ENCODE measurements around the gene SOX10.

SOX10 gene

DNA sequence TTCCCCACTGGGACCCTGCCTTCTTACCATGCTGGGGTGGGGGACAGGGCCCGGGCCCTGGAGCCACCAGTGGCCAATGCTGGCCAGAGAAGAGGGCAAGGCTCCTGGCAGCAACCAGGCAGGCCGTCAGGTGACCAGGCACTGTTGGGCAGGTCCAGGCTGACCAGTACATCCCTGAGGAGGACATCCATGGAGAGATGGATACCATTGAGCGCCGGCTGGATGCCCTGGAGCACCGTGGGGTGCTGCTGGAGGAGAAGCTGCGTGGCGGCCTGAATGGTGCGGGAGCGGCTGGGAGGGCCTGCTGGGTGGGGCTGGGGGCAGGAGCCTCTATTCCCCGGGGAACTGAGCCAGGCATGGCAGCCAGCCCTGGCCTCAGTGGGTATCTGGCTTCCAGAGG, 52.0 kb downstream of the SOX10 start:
- DNase-seq, result no peak
- no peak overlapping the region for H3K27ac ChIP-seq (ENCODE audit: insufficient read depth, low read length, poor library complexity, severe bottlenecking)
- H3K36me3 ChIP-seq (ENCODE audit: control insufficient read depth, insufficient read depth, low read length), result peaks cover 22% of the 10 kb centered on the region
- H3K4me1 ChIP-seq (ENCODE audit: control insufficient read depth, insufficient read depth, low read length, poor library complexity, severe bottlenecking), result peaks cover 7% of the 10 kb centered on the region
- H3K4me3 ChIP-seq (ENCODE audit: insufficient read depth, low read depth, low read length, poor library complexity, severe bottlenecking), result no peak overlapping the region
- H3K9me3 ChIP-seq (ENCODE audit: control insufficient read depth, low read length), result no peaks in the 10 kb centered on the region
- H3K27me3 ChIP-seq (replicated peaks; ENCODE audit: control insufficient read depth, insufficient read depth, low read length, poor library complexity, severe bottlenecking), result no peaks in the 10 kb centered on the region

DNA sequence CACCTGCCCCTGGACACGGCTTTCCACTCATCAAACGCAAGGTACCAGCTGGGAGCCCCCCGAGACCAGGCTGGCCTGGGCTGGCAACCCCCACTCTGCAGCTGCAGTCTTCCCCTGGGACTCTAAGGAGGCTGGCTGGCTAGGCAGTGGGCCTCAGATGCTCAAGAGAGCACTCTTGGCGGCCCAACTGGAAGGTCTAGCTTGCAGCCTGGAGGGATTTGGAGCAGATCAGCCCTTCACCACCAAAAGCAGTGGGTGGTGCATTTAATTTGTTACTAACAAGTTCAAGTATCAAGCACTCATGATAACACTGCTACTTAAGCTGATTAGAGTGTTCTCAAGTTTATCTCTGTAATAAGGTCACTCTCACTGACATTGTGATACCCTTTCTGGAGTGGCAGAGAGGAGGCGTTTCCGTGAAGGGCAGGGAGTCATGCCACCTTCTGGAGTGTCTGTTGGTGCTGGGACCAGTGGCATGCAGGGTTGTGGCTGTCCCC, 52.4 kb downstream of the SOX10 start:
- no peak overlapping the region for H3K27ac ChIP-seq (ENCODE audit: insufficient read depth, low read length, poor library complexity, severe bottlenecking)
- H3K4me1 ChIP-seq (ENCODE audit: control insufficient read depth, insufficient read depth, low read length, poor library complexity, severe bottlenecking), result peaks cover 7% of the 10 kb centered on the region
- H3K36me3 ChIP-seq (ENCODE audit: control insufficient read depth, insufficient read depth, low read length), result peaks cover 27% of the 10 kb centered on the region

DNA sequence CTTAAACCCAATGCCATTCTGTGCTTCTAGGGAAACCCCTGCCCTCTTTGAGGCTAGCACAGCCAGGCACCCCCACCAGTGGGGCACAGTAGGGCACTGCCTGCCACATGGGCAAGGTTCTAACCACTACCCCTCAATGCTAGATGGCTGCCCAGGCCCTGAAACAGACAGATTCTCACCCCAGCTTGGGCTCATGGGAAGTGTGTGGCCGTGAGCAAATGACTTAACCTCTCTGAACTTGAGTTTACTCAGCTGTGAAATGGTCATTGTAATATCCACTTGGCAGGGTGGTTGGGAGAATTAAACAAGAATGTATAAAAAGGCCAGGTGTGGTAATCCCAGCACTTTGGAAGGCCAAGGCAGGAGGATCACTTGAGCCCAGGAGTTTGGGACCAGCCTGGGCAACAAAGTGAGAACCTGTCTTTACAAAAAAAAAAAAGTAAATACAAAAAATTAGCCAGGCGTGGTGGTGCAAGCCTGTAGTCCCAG, 53.4 kb downstream of the SOX10 start:
- Histone ChIP-seq H3K36me3 (ENCODE audit: control insufficient read depth, insufficient read depth, low read length) (peaks cover 36% of the 10 kb centered on the region), H3K4me1 (ENCODE audit: control insufficient read depth, insufficient read depth, low read length, poor library complexity, severe bottlenecking) (peaks cover 7% of the 10 kb centered on the region), H3K27me3 (replicated peaks; ENCODE audit: control insufficient read depth, insufficient read depth, low read length, poor library complexity, severe bottlenecking) (no peaks in the 10 kb centered on the region), H3K9me3 (ENCODE audit: control insufficient read depth, low read length) (no peaks in the 10 kb centered on the region), H3K27ac (ENCODE audit: insufficient read depth, low read length, poor library complexity, severe bottlenecking) (no peak overlapping the region), H3K4me3 (ENCODE audit: insufficient read depth, low read depth, low read length, poor library complexity, severe bottlenecking) (no peak overlapping the region)
- DNase-seq, result no peak

More for the DNA sequence above, 52.4 kb downstream of the SOX10 start:
- H3K4me3 ChIP-seq (ENCODE audit: insufficient read depth, low read depth, low read length, poor library complexity, severe bottlenecking), result no peak overlapping the region
- no peaks in the 10 kb centered on the region for H3K27me3 ChIP-seq (replicated peaks; ENCODE audit: control insufficient read depth, insufficient read depth, low read length, poor library complexity, severe bottlenecking)
- DNase-seq, result no peak
- no peaks in the 10 kb centered on the region for H3K9me3 ChIP-seq (ENCODE audit: control insufficient read depth, low read length)

DNA sequence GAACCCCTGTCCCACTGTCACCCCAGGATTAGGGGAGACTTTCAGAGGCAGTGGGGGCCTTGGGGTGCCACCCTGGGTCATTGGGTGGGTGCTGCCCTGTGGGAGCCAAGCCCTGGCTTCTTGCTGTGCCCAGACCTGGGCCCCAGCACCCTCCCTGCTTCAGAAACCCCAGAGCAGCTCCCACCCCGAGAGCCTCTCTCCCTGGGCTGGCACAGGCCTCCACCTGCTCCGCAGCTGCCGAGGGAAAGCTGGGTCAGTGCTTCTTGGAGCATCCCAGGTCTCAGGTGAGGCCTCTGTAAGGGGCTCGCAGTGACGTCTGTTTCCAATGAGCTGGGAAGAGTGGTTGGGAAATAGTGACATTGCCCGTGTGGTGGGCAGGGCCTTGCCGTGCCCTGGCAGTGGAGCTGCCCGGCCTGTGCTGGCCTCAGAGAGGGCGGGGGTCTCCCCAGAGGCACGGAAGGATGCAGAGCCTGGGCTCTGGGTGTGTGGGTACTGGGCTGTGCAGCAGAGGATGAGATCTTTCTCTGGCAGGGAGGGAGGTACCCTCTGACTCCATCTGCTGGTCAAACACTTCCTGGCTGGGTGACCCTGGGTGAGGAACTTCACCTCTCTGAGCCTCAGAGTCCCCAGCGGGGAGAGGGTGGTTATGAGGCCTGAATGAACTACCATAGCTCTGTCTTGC, 53.9 kb downstream of the SOX10 start:
- DNase-seq, result no peak
- Histone ChIP-seq H3K36me3 (ENCODE audit: control insufficient read depth, insufficient read depth, low read length) (peaks cover 42% of the 10 kb centered on the region), H3K9me3 (ENCODE audit: control insufficient read depth, low read length) (no peaks in the 10 kb centered on the region), H3K27me3 (replicated peaks; ENCODE audit: control insufficient read depth, insufficient read depth, low read length, poor library complexity, severe bottlenecking) (no peaks in the 10 kb centered on the region), H3K27ac (ENCODE audit: insufficient read depth, low read length, poor library complexity, severe bottlenecking) (no peak overlapping the region), H3K4me3 (ENCODE audit: insufficient read depth, low read depth, low read length, poor library complexity, severe bottlenecking) (no peak overlapping the region), H3K4me1 (ENCODE audit: control insufficient read depth, insufficient read depth, low read length, poor library complexity, severe bottlenecking) (peaks cover 7% of the 10 kb centered on the region)

DNA sequence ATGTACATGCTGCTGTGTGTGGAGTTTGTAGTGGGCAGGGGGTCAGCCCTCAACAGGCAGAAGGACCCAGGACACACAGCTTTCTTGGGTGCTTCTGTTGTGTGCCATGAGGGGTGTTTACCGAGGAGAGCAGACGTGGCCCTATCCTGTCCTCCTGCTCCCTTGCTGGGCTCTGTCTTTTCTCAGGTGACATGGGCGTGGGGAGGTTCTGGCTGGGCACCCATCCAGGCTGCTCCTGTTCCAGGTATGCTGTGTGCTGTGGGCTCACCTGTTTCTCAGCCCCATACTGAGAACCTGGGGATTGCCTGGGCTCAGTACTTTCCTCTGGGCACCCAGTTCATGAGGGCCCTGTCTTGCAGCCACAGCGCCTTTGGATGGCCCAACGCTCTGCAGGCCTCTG, 55.0 kb downstream of the SOX10 start:
- peaks cover 43% of the 10 kb centered on the region for H3K36me3 ChIP-seq (ENCODE audit: control insufficient read depth, insufficient read depth, low read length)
- no peak overlapping the region for H3K4me3 ChIP-seq (ENCODE audit: insufficient read depth, low read depth, low read length, poor library complexity, severe bottlenecking)
- DNase-seq, result no peak
- H3K4me1 ChIP-seq (ENCODE audit: control insufficient read depth, insufficient read depth, low read length, poor library complexity, severe bottlenecking), result peaks cover 7% of the 10 kb centered on the region
- H3K9me3 ChIP-seq (ENCODE audit: control insufficient read depth, low read length), result no peaks in the 10 kb centered on the region
- H3K27me3 ChIP-seq (replicated peaks; ENCODE audit: control insufficient read depth, insufficient read depth, low read length, poor library complexity, severe bottlenecking), result no peaks in the 10 kb centered on the region
- no peak overlapping the region for H3K27ac ChIP-seq (ENCODE audit: insufficient read depth, low read length, poor library complexity, severe bottlenecking)

DNA sequence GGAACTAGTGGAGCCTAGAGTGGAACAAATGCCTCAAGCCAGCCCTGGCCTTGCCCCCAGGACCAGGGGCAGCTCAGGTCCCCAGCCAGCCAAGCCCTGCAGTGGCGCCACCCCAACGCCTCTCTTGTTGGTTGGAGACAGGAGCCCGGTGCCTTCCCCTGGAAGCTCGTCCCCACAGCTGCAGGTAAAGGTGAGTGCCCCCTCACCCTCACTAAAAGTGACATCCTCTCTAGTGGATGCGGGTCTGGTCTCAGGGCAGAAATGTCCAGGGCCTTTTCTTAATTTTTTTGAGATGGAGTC, 56.8 kb downstream of the SOX10 start:
- Histone ChIP-seq H3K4me1 (ENCODE audit: control insufficient read depth, insufficient read depth, low read length, poor library complexity, severe bottlenecking) (no peaks in the 10 kb centered on the region), H3K4me3 (ENCODE audit: insufficient read depth, low read depth, low read length, poor library complexity, severe bottlenecking) (no peak overlapping the region), H3K27ac (ENCODE audit: insufficient read depth, low read length, poor library complexity, severe bottlenecking) (no peak overlapping the region), H3K27me3 (replicated peaks; ENCODE audit: control insufficient read depth, insufficient read depth, low read length, poor library complexity, severe bottlenecking) (no peaks in the 10 kb centered on the region), H3K36me3 (ENCODE audit: control insufficient read depth, insufficient read depth, low read length) (peaks cover 42% of the 10 kb centered on the region), H3K9me3 (ENCODE audit: control insufficient read depth, low read length) (no peaks in the 10 kb centered on the region)
- no peak for DNase-seq

DNA sequence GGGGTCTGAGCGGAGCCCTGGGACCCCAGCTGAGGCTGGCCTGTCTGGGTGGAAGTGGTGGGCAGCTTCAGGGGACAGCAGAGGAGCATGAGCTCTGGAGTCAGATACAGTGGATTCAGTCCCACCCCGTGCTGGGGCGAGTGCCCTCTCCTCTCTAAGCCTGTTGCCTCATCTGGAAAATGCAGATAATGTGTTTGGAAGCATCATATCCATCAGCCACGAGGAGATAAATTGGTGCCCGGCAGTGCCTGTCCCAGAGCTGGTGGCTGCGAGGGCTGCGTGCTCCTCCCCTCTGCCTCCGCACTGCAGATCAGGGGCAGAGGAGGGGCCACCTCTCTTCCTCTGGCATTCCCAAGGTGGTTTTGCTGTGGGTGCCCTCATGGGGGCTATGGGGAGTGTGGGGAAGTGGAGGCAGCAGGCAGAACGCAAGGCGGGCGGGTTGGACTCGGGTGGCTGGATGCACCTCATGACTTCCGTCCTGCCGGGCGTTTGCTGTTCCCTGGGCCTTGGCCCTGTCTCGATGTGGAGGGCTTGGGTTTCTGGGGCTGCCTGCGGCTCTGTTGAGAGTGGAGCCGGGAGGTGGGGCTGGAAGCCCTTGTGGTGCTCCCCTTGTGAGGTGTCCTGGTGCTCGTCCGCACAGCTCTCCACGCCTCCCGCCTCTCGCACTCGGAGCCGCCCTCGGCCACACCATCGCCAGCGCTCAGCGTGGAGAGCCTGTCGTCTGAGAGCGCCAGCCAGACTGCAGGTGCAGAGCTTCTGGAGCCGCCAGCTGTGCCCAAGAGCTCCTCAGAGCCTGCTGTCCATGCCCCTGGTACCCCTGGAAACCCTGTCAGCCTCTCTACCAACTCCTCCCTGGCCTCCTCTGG, 57.4 kb downstream of the SOX10 start:
- H3K4me3 ChIP-seq (ENCODE audit: insufficient read depth, low read depth, low read length, poor library complexity, severe bottlenecking), result no peak overlapping the region
- H3K27me3 ChIP-seq (replicated peaks; ENCODE audit: control insufficient read depth, insufficient read depth, low read length, poor library complexity, severe bottlenecking), result no peaks in the 10 kb centered on the region
- H3K27ac ChIP-seq (ENCODE audit: insufficient read depth, low read length, poor library complexity, severe bottlenecking), result no peak overlapping the region
- no peaks in the 10 kb centered on the region for H3K4me1 ChIP-seq (ENCODE audit: control insufficient read depth, insufficient read depth, low read length, poor library complexity, severe bottlenecking)
- DNase-seq, result no peak
- H3K36me3 ChIP-seq (ENCODE audit: control insufficient read depth, insufficient read depth, low read length), result peaks cover 37% of the 10 kb centered on the region
- no peaks in the 10 kb centered on the region for H3K9me3 ChIP-seq (ENCODE audit: control insufficient read depth, low read length)

DNA sequence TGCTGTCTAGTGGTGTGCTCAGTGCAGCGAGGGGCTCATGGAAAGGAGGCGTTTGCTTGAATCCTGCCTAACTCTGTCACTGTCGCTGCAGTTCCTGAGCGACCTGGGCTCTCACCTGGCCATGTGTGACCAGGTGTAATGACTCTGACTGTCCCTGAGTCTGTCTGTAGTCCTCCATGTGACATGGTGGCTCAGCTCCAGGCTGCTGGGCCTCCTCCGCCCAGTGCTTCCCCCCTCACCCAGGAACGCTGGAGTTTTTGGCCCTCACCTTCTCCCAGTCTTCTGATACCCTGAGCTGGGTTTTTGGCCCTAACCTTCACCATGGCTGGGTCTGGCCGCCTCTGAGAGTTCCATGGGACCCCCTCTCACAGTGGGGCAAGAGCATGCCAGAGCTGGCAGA, 58.0 kb downstream of the SOX10 start:
- H3K27ac ChIP-seq (ENCODE audit: insufficient read depth, low read length, poor library complexity, severe bottlenecking), result no peak overlapping the region
- H3K4me3 ChIP-seq (ENCODE audit: insufficient read depth, low read depth, low read length, poor library complexity, severe bottlenecking), result no peak overlapping the region
- no peaks in the 10 kb centered on the region for H3K4me1 ChIP-seq (ENCODE audit: control insufficient read depth, insufficient read depth, low read length, poor library complexity, severe bottlenecking)
- H3K36me3 ChIP-seq (ENCODE audit: control insufficient read depth, insufficient read depth, low read length), result peaks cover 33% of the 10 kb centered on the region
- no peaks in the 10 kb centered on the region for H3K27me3 ChIP-seq (replicated peaks; ENCODE audit: control insufficient read depth, insufficient read depth, low read length, poor library complexity, severe bottlenecking)
- H3K9me3 ChIP-seq (ENCODE audit: control insufficient read depth, low read length), result no peaks in the 10 kb centered on the region
- DNase-seq, result no peak

DNA sequence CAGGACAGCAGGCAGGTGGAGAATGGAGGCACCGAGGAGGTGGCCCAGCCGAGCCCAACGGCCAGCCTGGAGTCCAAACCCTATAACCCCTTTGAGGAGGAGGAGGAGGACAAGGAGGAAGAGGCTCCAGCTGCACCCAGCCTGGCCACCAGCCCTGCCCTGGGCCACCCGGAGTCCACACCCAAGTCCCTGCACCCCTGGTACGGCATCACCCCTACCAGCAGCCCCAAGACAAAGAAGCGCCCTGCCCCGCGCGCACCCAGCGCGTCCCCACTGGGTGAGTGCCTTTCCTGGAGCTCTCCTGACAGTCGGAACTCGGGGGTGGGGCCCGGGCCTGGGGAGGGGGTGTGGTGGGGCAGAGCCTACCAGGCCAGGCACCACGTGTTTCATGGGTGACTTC, 58.6 kb downstream of the SOX10 start:
- H3K9me3 ChIP-seq (ENCODE audit: control insufficient read depth, low read length), result no peaks in the 10 kb centered on the region
- DNase-seq, result no peak
- H3K4me3 ChIP-seq (ENCODE audit: insufficient read depth, low read depth, low read length, poor library complexity, severe bottlenecking), result no peak overlapping the region
- H3K36me3 ChIP-seq (ENCODE audit: control insufficient read depth, insufficient read depth, low read length), result peaks cover 33% of the 10 kb centered on the region
- no peaks in the 10 kb centered on the region for H3K4me1 ChIP-seq (ENCODE audit: control insufficient read depth, insufficient read depth, low read length, poor library complexity, severe bottlenecking)
- no peaks in the 10 kb centered on the region for H3K27me3 ChIP-seq (replicated peaks; ENCODE audit: control insufficient read depth, insufficient read depth, low read length, poor library complexity, severe bottlenecking)
- no peak overlapping the region for H3K27ac ChIP-seq (ENCODE audit: insufficient read depth, low read length, poor library complexity, severe bottlenecking)

DNA sequence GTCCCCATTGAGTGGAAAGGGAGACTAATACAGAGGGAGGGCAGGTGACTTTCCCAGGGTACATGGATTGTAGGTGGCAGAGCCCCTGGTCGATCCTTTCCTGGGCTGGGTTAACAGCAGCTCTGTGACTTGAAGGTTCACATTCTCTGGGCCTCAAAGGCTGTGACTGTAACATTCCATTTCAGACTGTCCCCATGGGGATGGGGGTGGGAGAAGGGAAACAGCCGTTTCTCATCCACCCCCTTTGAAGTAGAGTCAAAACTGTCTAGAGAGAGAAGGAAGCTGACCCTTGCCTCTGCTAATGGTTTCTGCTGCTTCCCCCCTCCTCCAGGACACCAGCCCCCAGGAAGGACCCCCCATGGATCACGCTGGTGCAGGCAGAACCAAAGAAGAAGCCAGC, 59.0 kb downstream of the SOX10 start:
- no peaks in the 10 kb centered on the region for H3K27me3 ChIP-seq (replicated peaks; ENCODE audit: control insufficient read depth, insufficient read depth, low read length, poor library complexity, severe bottlenecking)
- no peak overlapping the region for H3K4me3 ChIP-seq (ENCODE audit: insufficient read depth, low read depth, low read length, poor library complexity, severe bottlenecking)
- H3K9me3 ChIP-seq (ENCODE audit: control insufficient read depth, low read length), result no peaks in the 10 kb centered on the region
- no peaks in the 10 kb centered on the region for H3K4me1 ChIP-seq (ENCODE audit: control insufficient read depth, insufficient read depth, low read length, poor library complexity, severe bottlenecking)
- DNase-seq, result no peak
- H3K36me3 ChIP-seq (ENCODE audit: control insufficient read depth, insufficient read depth, low read length), result peaks cover 33% of the 10 kb centered on the region
- H3K27ac ChIP-seq (ENCODE audit: insufficient read depth, low read length, poor library complexity, severe bottlenecking), result no peak overlapping the region

All from effector memory CD4-positive, alpha-beta T cell (primary cell).